Left hindlimb (tissue), 1 donor: Measurements from ENCODE around the gene EEPD1.
A peak's percentile ranks its signal among the peaks of the same experiment; 100 is the strongest.
"Not testable (repeated sequence)": the region's sequence is repeated elsewhere in the genome, so short reads cannot be mapped to it uniquely, and the experiment has no call there.

Experiments
- DNase-seq: peaks from one replicate; pipeline ENCODE4 v3.0.0-alpha.2; 2018

Gene EEPD1

GRCh38 chr7:36217961-36218284, 64.9 kb downstream of the EEPD1 start:
- no peak for DNase-seq

GRCh38 chr7:36219429-36219828, 66.4 kb downstream of the EEPD1 start:
- no peak for DNase-seq

- DNase-seq, result no peak
Observed at GRCh38 chr7:36223851-36224250, 70.8 kb downstream of the EEPD1 start.

GRCh38 chr7:36224934-36225858, 72.1 kb downstream of the EEPD1 start:
- DNase-seq, result no peak

- DNase-seq, result no peak
Observed at GRCh38 chr7:36226151-36226550, 73.1 kb downstream of the EEPD1 start.

- peak; percentile 75 for DNase-seq
Observed at GRCh38 chr7:36227223-36227622, 74.2 kb downstream of the EEPD1 start.

- DNase-seq, result no peak
Observed at GRCh38 chr7:36228039-36228438, 75.0 kb downstream of the EEPD1 start.

GRCh38 chr7:36231406-36231805, 78.4 kb downstream of the EEPD1 start:
- no peak for DNase-seq

- no peak for DNase-seq
Observed at GRCh38 chr7:36232555-36232954, 79.5 kb downstream of the EEPD1 start.

- no peak for DNase-seq
Observed at GRCh38 chr7:36232971-36233550, 80.0 kb downstream of the EEPD1 start.

- no peak for DNase-seq
Observed at GRCh38 chr7:36236073-36236472, 83.0 kb downstream of the EEPD1 start.

GRCh38 chr7:36238138-36238537, 85.1 kb downstream of the EEPD1 start:
- DNase-seq, result no peak

- DNase-seq, result not testable (repeated sequence)
Observed at GRCh38 chr7:36243356-36243755, 90.3 kb downstream of the EEPD1 start.

- DNase-seq, result not testable (repeated sequence)
Observed at GRCh38 chr7:36244001-36244400, 90.9 kb downstream of the EEPD1 start.

- peak; percentile 45 for DNase-seq
Observed at GRCh38 chr7:36244429-36244828, 91.4 kb downstream of the EEPD1 start.

GRCh38 chr7:36245684-36246299, 92.7 kb downstream of the EEPD1 start:
- DNase-seq, result no peak

- DNase-seq, result no peak
Observed at GRCh38 chr7:36249091-36249490, 96.0 kb downstream of the EEPD1 start.

GRCh38 chr7:36253699-36254098, 100.6 kb downstream of the EEPD1 start:
- DNase-seq, result no peak

- DNase-seq, result peak; percentile 68
Observed at GRCh38 chr7:36258510-36259259, 105.6 kb downstream of the EEPD1 start.

GRCh38 chr7:36260481-36260880, 107.4 kb downstream of the EEPD1 start:
- DNase-seq, result no peak

GRCh38 chr7:36261019-36261754, 108.1 kb downstream of the EEPD1 start:
- DNase-seq, result no peak

- no peak for DNase-seq
Observed at GRCh38 chr7:36262309-36263094, 109.4 kb downstream of the EEPD1 start.
